Dendritic cell treated with granulocyte-macrophage colony-stimulating factor and Interleukin-4, amounts not matched to agents 40 ng/mL and 50 ng/mL, for 4 days (primary cell): ENCODE data around the gene SMAD9.

Experiments used
- H3K27ac Mint-ChIP-seq: one replicate; pipeline ENCODE4 v1.8.0; 2022; ENCODE audit warnings: mild to moderate bottlenecking, mixed read lengths
- H3K27me3 Mint-ChIP-seq: one replicate; pipeline ENCODE4 v1.8.0; 2022; ENCODE audit warnings: mild to moderate bottlenecking, mixed read lengths
- H3K36me3 Mint-ChIP-seq: one replicate; pipeline ENCODE4 v1.8.0; 2022; ENCODE audit warnings: low read depth, mixed read lengths
- H3K4me1 Mint-ChIP-seq: one replicate; pipeline ENCODE4 v1.8.0; 2022; ENCODE audit warnings: low read depth, mixed read lengths
- H3K4me3 Mint-ChIP-seq: one replicate; pipeline ENCODE4 v1.8.0; 2022; ENCODE audit warnings: mild to moderate bottlenecking, moderate library complexity, mixed read lengths
- H3K9me3 Mint-ChIP-seq: one replicate; pipeline ENCODE4 v1.8.0; 2022; ENCODE audit warnings: mixed read lengths
- intact Hi-C: fragments of 100-400 bp; cut with micrococcal nuclease; formaldehyde crosslinking; loops from one replicate; pipeline ENCODE4 v1.15.0; 2022

The SMAD9 gene

GRCh38 chr13:36837354-36838092, 82.5 kb downstream of the SMAD9 start:
- Mint-ChIP-seq H3K27ac (no peak overlapping the region), H3K27me3 (no peaks in the 10 kb centered on the region), H3K4me3 (no peak overlapping the region), H3K36me3 (peaks cover 7% of the 10 kb centered on the region), H3K4me1 (peaks cover 6% of the 10 kb centered on the region), H3K9me3 (no peaks in the 10 kb centered on the region)
- intact Hi-C loops: no loop called here

DNA sequence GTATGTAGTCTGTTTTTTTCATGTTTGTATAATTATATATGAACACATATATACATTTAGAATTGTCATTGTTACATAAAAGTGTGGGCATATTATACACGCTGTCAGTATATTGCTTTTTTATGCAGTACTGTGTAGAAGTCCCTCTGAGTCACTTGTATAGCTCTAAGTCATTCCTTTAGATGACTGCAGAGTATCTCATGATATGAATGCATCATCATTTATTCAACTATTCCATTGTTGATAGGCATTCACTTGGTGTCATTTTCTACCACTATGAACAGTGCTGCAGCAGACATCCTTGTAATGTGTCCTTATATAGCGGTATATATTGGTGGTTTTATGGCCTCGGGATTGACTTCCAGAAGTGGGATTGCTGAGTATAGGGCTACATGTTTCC, 85.7 kb downstream of the SMAD9 start:
- H3K9me3 Mint-ChIP-seq: no peaks in the 10 kb centered on the region
- intact Hi-C loops: no loop called here
- H3K4me1 Mint-ChIP-seq: peaks cover 6% of the 10 kb centered on the region
- no peak overlapping the region for H3K4me3 Mint-ChIP-seq
- H3K27ac Mint-ChIP-seq: no peak overlapping the region
- H3K36me3 Mint-ChIP-seq: peaks cover 34% of the 10 kb centered on the region
- H3K27me3 Mint-ChIP-seq: no peaks in the 10 kb centered on the region

DNA sequence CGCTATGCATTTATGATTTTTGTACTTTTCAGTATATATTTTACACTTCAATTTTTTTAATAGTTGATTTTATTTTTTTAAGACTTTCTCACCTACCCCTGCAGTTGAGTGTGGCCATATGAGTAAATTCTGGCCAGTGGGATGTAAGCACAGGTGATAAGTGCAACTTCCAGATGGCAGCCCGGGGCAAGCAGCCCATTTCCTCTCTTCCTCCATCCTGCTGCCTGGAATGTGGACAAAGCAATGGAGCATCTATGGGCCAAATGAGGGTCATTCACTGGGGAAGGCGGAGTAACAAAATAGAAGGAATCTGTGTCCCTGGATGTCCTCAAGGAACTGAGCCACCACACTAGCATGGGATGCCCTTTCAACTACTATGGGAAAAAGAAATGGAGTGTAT, 88.7 kb downstream of the SMAD9 start:
- no peak overlapping the region for H3K27ac Mint-ChIP-seq
- peaks cover 47% of the 10 kb centered on the region for H3K36me3 Mint-ChIP-seq
- no peaks in the 10 kb centered on the region for H3K9me3 Mint-ChIP-seq
- intact Hi-C loops: no loop called here
- H3K27me3 Mint-ChIP-seq: no peaks in the 10 kb centered on the region
- peaks cover 6% of the 10 kb centered on the region for H3K4me1 Mint-ChIP-seq
- no peak overlapping the region for H3K4me3 Mint-ChIP-seq

- Mint-ChIP-seq H3K27me3 (no peaks in the 10 kb centered on the region), H3K27ac (no peak overlapping the region), H3K4me3 (no peak overlapping the region), H3K4me1 (peaks cover under 1% of the 10 kb centered on the region), H3K9me3 (no peaks in the 10 kb centered on the region), H3K36me3 (peaks cover 48% of the 10 kb centered on the region)
- intact Hi-C loops: loop anchor here (10.0 kb wide), 3 partner anchors 155 to 1515 kb away; partner anchors contain the start of genes SUPT20H and UFM1
These were observed 90.3 kb downstream of the SMAD9 start for GRCh38 chr13:36829753-36830152.

DNA sequence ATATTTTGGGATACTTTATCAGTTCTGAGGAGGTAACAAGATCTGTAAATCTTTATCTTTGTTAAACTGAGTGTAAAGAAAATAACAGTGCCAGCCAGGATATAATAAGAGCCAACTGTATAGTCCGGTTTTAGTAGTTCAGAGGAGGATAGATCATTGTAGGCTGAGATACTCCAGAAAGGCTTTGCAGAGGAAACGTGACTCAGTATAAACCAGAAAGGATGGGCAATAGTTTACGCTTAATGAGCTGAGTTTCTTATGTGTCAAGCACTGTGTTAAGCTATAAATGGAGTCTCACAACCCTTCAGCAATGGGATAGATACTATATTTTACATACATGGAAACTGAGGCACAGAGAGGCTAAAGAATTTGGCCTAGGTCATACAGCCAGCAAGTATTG, 97.3 kb downstream of the SMAD9 start:
- Mint-ChIP-seq H3K4me3 (no peak overlapping the region), H3K27ac (no peak overlapping the region), H3K9me3 (no peaks in the 10 kb centered on the region), H3K4me1 (peaks cover 34% of the 10 kb centered on the region), H3K27me3 (no peaks in the 10 kb centered on the region), H3K36me3 (peaks cover 22% of the 10 kb centered on the region)
- intact Hi-C loops: loop anchor here (10.0 kb wide), 3 partner anchors 162 to 1522 kb away; partner anchors contain the start of genes SUPT20H and UFM1

- Mint-ChIP-seq H3K27ac (peak overlapping the region; percentile 87), H3K9me3 (no peaks in the 10 kb centered on the region), H3K27me3 (peaks cover 2% of the 10 kb centered on the region), H3K4me1 (peaks cover 34% of the 10 kb centered on the region), H3K36me3 (peaks cover 13% of the 10 kb centered on the region), H3K4me3 (peak overlapping the region; percentile 92)
- intact Hi-C loops: loop anchor here (10.0 kb wide), 3 partner anchors 165 to 1525 kb away; partner anchors contain the start of genes SUPT20H and UFM1
These were observed 99.8 kb downstream of the SMAD9 start for GRCh38 chr13:36820222-36820621.

DNA sequence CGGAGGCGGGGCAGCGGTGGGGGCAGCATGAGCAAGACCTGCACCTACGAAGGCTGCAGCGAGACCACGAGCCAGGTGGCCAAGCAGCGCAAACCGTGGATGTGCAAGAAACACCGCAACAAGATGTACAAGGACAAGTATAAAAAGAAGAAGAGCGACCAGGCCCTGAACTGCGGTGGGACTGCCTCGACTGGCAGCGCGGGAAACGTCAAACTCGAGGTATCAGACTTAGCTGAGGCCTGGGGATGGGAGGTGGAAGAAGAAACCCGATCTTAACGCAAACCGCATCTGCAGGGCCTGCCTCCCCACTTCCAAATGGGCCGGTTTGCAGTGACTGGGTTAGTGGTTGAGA, 100.3 kb downstream of the SMAD9 start:
- H3K27me3 Mint-ChIP-seq: peaks cover 2% of the 10 kb centered on the region
- H3K36me3 Mint-ChIP-seq: peaks cover 8% of the 10 kb centered on the region
- H3K4me1 Mint-ChIP-seq: peaks cover 38% of the 10 kb centered on the region

GRCh38 chr13:36818804-36819738, 101.0 kb downstream of the SMAD9 start, which contains the start of gene RFXAP:
RFXAP (plus strand) TSS chr13:36819222; CDS start chr13:36819358, 136 bp downstream.
- intact Hi-C loops: loop anchor here (2.0 to 5.0 kb wide), 2 partner anchors 387 to 472 kb away; partner anchors contain the start of genes CCNA1 and SPART
- H3K36me3 Mint-ChIP-seq: peaks cover 8% of the 10 kb centered on the region
- peaks cover 2% of the 10 kb centered on the region for H3K27me3 Mint-ChIP-seq
- peak within 1 kb of the TSS; percentile 92 for H3K4me3 Mint-ChIP-seq
- no peaks in the 10 kb centered on the region for H3K9me3 Mint-ChIP-seq
- H3K4me1 Mint-ChIP-seq: peaks cover 44% of the 10 kb centered on the region
- H3K27ac Mint-ChIP-seq: peak within 1 kb of the TSS; percentile 87

More for the DNA sequence above, 100.3 kb downstream of the SMAD9 start:
- H3K27ac Mint-ChIP-seq: peak overlapping the region; percentile 87
- H3K4me3 Mint-ChIP-seq: peak overlapping the region; percentile 92
- intact Hi-C loops: loop anchor here (2.0 to 10.0 kb wide), 5 partner anchors 165 to 1525 kb away; partner anchors contain the start of genes CCNA1, SPART, SUPT20H and UFM1
- H3K9me3 Mint-ChIP-seq: no peaks in the 10 kb centered on the region

GRCh38 chr13:36817996-36818803, 101.8 kb downstream of the SMAD9 start:
- peak overlapping the region; percentile 92 for H3K4me3 Mint-ChIP-seq
- H3K4me1 Mint-ChIP-seq: peaks cover 40% of the 10 kb centered on the region
- peaks cover 2% of the 10 kb centered on the region for H3K27me3 Mint-ChIP-seq
- H3K9me3 Mint-ChIP-seq: no peaks in the 10 kb centered on the region
- peak overlapping the region; percentile 87 for H3K27ac Mint-ChIP-seq
- intact Hi-C loops: loop anchor here (2.0 to 5.0 kb wide), 2 partner anchors 386 to 471 kb away; partner anchors contain the start of genes CCNA1 and SPART
- peaks cover 8% of the 10 kb centered on the region for H3K36me3 Mint-ChIP-seq

DNA sequence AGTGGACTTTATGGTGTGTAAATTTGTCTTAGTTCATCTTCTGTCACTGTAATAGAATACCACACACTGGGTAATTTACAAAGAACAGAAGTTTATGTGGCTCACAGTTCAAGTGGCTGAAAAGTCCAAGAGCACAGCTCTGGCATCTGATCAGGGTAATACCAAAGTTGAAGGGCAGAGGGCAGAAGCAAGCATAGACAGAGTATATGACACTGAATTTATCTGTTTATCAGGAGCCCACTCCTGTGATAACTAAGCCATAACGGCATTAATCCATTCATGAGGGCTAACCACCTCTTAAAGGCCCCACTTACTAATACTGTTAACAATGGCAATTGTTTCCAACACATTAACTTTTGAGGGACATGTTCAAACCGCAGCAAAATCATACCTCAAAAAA, 105.0 kb downstream of the SMAD9 start:
- Mint-ChIP-seq H3K27ac (no peak overlapping the region), H3K4me3 (no peak overlapping the region), H3K36me3 (peaks cover 8% of the 10 kb centered on the region), H3K4me1 (peaks cover 24% of the 10 kb centered on the region), H3K27me3 (peaks cover 7% of the 10 kb centered on the region), H3K9me3 (no peaks in the 10 kb centered on the region)
- intact Hi-C loops: loop anchor here (5.0 kb wide), 1 partner anchor 383 kb away; the partner anchor contains the start of gene CCNA1

DNA sequence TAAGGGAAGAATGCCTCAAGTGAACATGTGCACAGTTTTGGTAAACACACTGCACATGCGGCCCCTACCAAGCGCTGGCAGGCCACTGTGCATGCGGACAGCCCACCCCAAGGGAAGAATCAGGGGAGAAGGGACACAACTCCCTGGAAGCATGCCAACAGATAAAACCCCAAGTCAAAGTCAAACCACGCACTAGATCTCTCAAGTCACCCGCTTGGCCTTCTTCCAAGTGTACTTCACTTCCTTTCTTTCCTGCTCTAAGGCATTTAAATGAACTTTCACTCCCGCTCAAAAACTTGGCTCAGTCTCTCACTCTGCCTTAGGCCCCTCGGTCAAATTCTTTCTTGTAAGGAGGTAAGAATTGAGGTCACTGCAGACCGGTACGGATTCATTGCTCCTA, 105.6 kb downstream of the SMAD9 start:
- Mint-ChIP-seq H3K9me3 (no peaks in the 10 kb centered on the region), H3K36me3 (peaks cover 4% of the 10 kb centered on the region), H3K4me1 (peaks cover 18% of the 10 kb centered on the region), H3K27me3 (peaks cover 9% of the 10 kb centered on the region), H3K4me3 (no peak overlapping the region), H3K27ac (no peak overlapping the region)
- intact Hi-C loops: loop anchor here (5.0 kb wide), 1 partner anchor 397 kb away; no protein-coding TSS in a partner anchor

DNA sequence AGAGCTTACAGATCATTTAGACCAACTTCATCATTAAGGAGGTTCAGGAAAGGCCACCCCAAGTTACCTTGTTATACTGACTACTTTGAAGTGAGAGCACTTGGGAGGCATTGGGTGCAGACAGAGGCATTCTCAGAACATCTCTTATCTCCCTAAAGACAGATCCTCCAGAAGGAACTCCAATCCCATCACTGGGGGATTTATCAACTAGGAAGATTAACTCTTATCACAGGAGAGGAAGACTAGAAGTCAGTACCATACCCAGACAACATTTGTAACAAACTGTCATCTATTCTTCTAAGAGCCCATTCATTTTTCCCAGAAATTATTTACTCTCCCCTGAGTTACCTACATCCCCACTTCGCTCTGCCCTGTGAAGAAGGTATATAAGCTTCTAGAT, 106.8 kb downstream of the SMAD9 start:
- Mint-ChIP-seq H3K27me3 (peaks cover 9% of the 10 kb centered on the region), H3K4me3 (no peak overlapping the region), H3K4me1 (peaks cover 10% of the 10 kb centered on the region), H3K9me3 (no peaks in the 10 kb centered on the region), H3K36me3 (no peaks in the 10 kb centered on the region), H3K27ac (no peak overlapping the region)
- intact Hi-C loops: loop anchor here (5.0 kb wide), 1 partner anchor 396 kb away; no protein-coding TSS in a partner anchor

DNA sequence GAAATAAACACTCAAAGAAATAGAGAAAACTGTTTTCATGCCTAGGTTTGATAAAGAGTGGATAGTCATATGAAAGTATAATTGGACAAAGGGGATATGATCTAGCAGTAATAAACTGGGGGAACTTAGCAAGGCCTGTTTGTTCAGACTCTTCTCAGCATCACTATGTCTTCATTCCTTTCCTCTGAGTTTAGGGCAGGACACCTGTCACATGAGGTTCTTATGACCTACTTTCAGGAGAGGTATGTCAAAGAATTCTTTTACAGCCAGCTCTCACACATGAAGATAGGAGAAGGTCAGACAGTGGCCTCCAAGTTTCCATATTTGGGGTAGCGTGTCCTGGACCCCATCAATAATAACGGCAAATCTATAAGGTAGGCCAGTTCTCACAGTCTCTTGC, 112.4 kb downstream of the SMAD9 start:
- intact Hi-C loops: no loop called here
- Mint-ChIP-seq H3K27ac (no peak overlapping the region), H3K9me3 (no peaks in the 10 kb centered on the region), H3K4me1 (peaks cover 25% of the 10 kb centered on the region), H3K36me3 (no peaks in the 10 kb centered on the region), H3K4me3 (no peak overlapping the region), H3K27me3 (peaks cover 7% of the 10 kb centered on the region)
